CD4-positive, alpha-beta memory T cell (primary cell): Measurements from ENCODE around the gene OR6A2. TPM values are rescaled to one million over a fixed set of nuclear protein-coding genes. Genes with fewer than 3 reads are reported as not detected.

Experiments used
- CTCF ChIA-PET: fragments of 350-600 bp; sonication (Branson Sonifier 250); formaldehyde crosslinking; loops from one replicate; lab custom pipeline; 2021; ENCODE audit warnings: inconsistent platforms; ENCODE audit not compliant: partially characterized antibody; lab: Charles Lee
- POLR2A ChIA-PET: fragments of 350-600 bp; sonication (Branson Sonifier 250); formaldehyde crosslinking; loops from one replicate; lab custom pipeline; 2021; ENCODE audit not compliant: partially characterized antibody; lab: Charles Lee
- DNase-seq, 5 donors: peaks; one replicate each; pipeline versions ENCODE4 v3.0.0 to v3.0.0-alpha.2; 2020 to 2022; ENCODE audit warnings: mixed read lengths in 1 of 5
- H3K27ac ChIP-seq: one replicate; pipeline ENCODE4 v1.7.0; 2013; ENCODE audit warnings: low read depth, low read length
- H3K27me3 ChIP-seq: 2 replicates; pipeline ENCODE4 v1.7.0; 2013; ENCODE audit warnings: mild to moderate bottlenecking, low read length, moderate library complexity; ENCODE audit not compliant: insufficient read depth
- H3K36me3 ChIP-seq: 2 replicates; pipeline ENCODE4 v1.7.0; 2013; ENCODE audit warnings: mild to moderate bottlenecking, low read length, moderate library complexity; ENCODE audit not compliant: insufficient read depth
- H3K4me1 ChIP-seq: 2 replicates; pipeline ENCODE4 v1.7.0; 2013; ENCODE audit warnings: mild to moderate bottlenecking, low read length, moderate library complexity; ENCODE audit not compliant: insufficient read depth
- H3K4me3 ChIP-seq, 2 donors: one replicate each; pipeline ENCODE4 v1.7.0; 2013; ENCODE audit warnings: low read length in 2 of 2, mild to moderate bottlenecking in 1 of 2
- H3K9me3 ChIP-seq, 2 donors: one replicate each; pipeline ENCODE4 v1.7.0; 2013; ENCODE audit warnings: low read length in 2 of 2, control low read depth in 1 of 2; ENCODE audit not compliant: control insufficient read depth in 1 of 2
- H3K27ac Mint-ChIP-seq, 7 donors: one replicate each; pipeline ENCODE4 v1.8.0; 2020 to 2021; ENCODE audit warnings: mixed read lengths in 7 of 7, mild to moderate bottlenecking in 6 of 7, inconsistent platforms in 3 of 7, moderate library complexity in 3 of 7
- H3K27me3 Mint-ChIP-seq, 2 donors: one replicate each; pipeline ENCODE4 v1.8.0; 2020 to 2021; ENCODE audit warnings: mixed read lengths in 2 of 2
- H3K36me3 Mint-ChIP-seq, 2 donors: one replicate each; pipeline ENCODE4 v1.8.0; 2020 to 2021; ENCODE audit warnings: mixed read lengths in 2 of 2, inconsistent platforms in 1 of 2, mild to moderate bottlenecking in 1 of 2
- H3K4me1 Mint-ChIP-seq, 4 donors: one replicate each; pipeline ENCODE4 v1.8.0; 2020 to 2021; ENCODE audit warnings: mixed read lengths in 4 of 4, mild to moderate bottlenecking in 1 of 4
- H3K4me3 Mint-ChIP-seq, 8 donors: one replicate each; pipeline ENCODE4 v1.8.0; 2020 to 2021; ENCODE audit warnings: mixed read lengths in 8 of 8, mild to moderate bottlenecking in 7 of 8, moderate library complexity in 6 of 8, inconsistent platforms in 3 of 8
- H3K9me3 Mint-ChIP-seq, 8 donors: one replicate each; pipeline ENCODE4 v1.8.0; 2020 to 2021; ENCODE audit warnings: mixed read lengths in 8 of 8, mild to moderate bottlenecking in 5 of 8, inconsistent platforms in 3 of 8, moderate library complexity in 1 of 8
- intact Hi-C: fragments of 100-400 bp; cut with micrococcal nuclease; formaldehyde crosslinking; loops from one replicate; pipeline ENCODE4 v1.15.1; 2023
- polyA plus RNA-seq, 2 donors: library from polyadenylated mRNA; unstranded; fragments of 300-500 nt; fragmentation: Illumina TruSeq; gene quantifications; one replicate each; pipeline ENCODE4 v1.2.3, GENCODE V29; 2021
- total RNA-seq, 2 experiments: library from RNA; stranded (reverse); gene quantifications; one replicate each; pipeline ENCODE4 v1.2.3, GENCODE V29; 2021

The OR6A2 gene
- total and polyA plus RNA-seq, 4 experiments from 2014 or later, result not detected

DNA sequence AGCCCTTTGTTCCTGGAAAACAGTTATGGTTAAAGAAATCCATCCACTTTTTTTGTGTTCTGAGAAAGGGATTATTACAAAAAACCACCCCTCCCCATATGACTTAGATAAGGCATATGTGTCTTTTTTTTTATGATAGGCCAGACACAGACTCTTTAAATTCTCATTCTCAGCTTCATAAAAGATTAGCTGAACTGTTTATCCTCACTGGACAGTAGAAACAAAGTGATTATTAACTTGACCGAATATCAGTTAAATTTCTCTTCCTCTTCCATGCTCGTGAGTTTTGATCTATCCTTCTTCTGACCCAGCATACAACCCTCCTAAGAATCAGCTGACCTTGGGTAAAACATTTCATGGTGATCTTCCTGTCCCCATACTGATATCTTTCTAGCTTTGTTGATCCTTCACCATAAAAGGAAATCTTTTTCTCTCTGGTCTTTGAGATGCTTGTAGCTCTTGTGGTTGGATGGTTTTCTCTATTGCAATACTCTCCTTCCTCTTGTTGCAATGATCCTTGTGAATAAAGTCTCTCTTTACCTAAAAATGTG lies 53.9 kb downstream of the OR6A2 start:
- ChIA-PET POLR2A (interaction anchor here (0.7 to 5.0 kb wide), 16 partner anchors 10 to 355 kb away, joined by 3 to 82 read pairs (median 6); partner anchors contain the start of genes ARFIP2, MRPL17, SMPD1 and TAF10), CTCF (interaction anchor here (0.8 to 18.3 kb wide), 17 partner anchors 5 to 240 kb away, joined by 3 to 730 read pairs (median 5); partner anchors contain the start of genes ILK, MRPL17, RRP8 and TPP1)
- no peaks in the 10 kb centered on the region for H3K9me3 Mint-ChIP-seq
- no peaks in the 10 kb centered on the region for H3K27me3 Mint-ChIP-seq
- H3K4me1 ChIP-seq, result peaks cover 54% of the 10 kb centered on the region
- no peak overlapping the region for H3K27ac Mint-ChIP-seq
- no peaks in the 10 kb centered on the region for H3K27me3 ChIP-seq
- H3K4me1 Mint-ChIP-seq, result peaks cover 35 to 42% (median 36%) of the 10 kb centered on the region in 4 donors
- H3K9me3 ChIP-seq, result no peaks in the 10 kb centered on the region
- H3K27ac ChIP-seq, result peak overlapping the region; percentile 79
- intact Hi-C loops, result loop anchor here (1.0 to 2.0 kb wide), 3 partner anchors 7 to 133 kb away; partner anchors contain the start of gene TAF10
- H3K4me3 ChIP-seq, result peak overlapping the region; percentile 60 to 75
- H3K36me3 Mint-ChIP-seq, result peaks cover 16 to 25% of the 10 kb centered on the region in 2 donors
- DNase-seq, result peak in 1 of 5 donors; percentile 19
- no peaks in the 10 kb centered on the region for H3K36me3 ChIP-seq
- H3K4me3 Mint-ChIP-seq, result no peak overlapping the region

- Mint-ChIP-seq H3K9me3 (no peaks in the 10 kb centered on the region), H3K27me3 (no peaks in the 10 kb centered on the region), H3K4me3 (no peak overlapping the region), H3K36me3 (peaks cover 18 to 25% of the 10 kb centered on the region in 2 donors), H3K4me1 (peaks cover 35 to 44% (median 39%) of the 10 kb centered on the region in 4 donors), H3K27ac (no peak overlapping the region)
- H3K4me1 ChIP-seq, result peaks cover 60% of the 10 kb centered on the region
- POLR2A ChIA-PET, result interaction anchor here (0.9 to 5.0 kb wide), 11 partner anchors 9 to 342 kb away, joined by 3 to 82 read pairs (median 12); partner anchors contain the start of genes ARFIP2, MRPL17, TAF10 and TIMM10B
- H3K27me3 ChIP-seq, result no peaks in the 10 kb centered on the region
- H3K9me3 ChIP-seq, result no peaks in the 10 kb centered on the region
- peak overlapping the region; percentile 60 to 75 for H3K4me3 ChIP-seq
- intact Hi-C loops, result no loop called here
- no peak for DNase-seq
- CTCF ChIA-PET, result interaction anchor here (0.8 to 18.3 kb wide), 11 partner anchors 4 to 240 kb away, joined by 3 to 730 read pairs (median 5); partner anchors contain the start of gene TPP1
- H3K36me3 ChIP-seq, result peaks cover under 1% of the 10 kb centered on the region
- peak overlapping the region; percentile 79 for H3K27ac ChIP-seq
Measured at GRCh38 chr11:6745018-6745417, 54.5 kb downstream of the OR6A2 start.

- Mint-ChIP-seq H3K36me3 (peaks cover 34 to 36% of the 10 kb centered on the region in 2 donors), H3K9me3 (no peaks in the 10 kb centered on the region), H3K27ac (peak overlapping the region in 4 of 7 donors; percentile 92 to 96 (median 94)), H3K4me1 (peaks cover 44 to 54% (median 50%) of the 10 kb centered on the region in 4 donors), H3K27me3 (no peaks in the 10 kb centered on the region), H3K4me3 (no peak overlapping the region)
- no peaks in the 10 kb centered on the region for H3K27me3 ChIP-seq
- no peaks in the 10 kb centered on the region for H3K9me3 ChIP-seq
- POLR2A ChIA-PET, result interaction anchor here (0.8 to 2.5 kb wide), 3 partner anchors 10 to 20 kb away, joined by 3 to 9 read pairs (median 5); no protein-coding TSS in a partner anchor
- intact Hi-C loops, result loop anchor here (2.0 kb wide), 1 partner anchor 15 kb away; no protein-coding TSS in a partner anchor
- no peak for DNase-seq
- peak overlapping the region; percentile 79 for H3K27ac ChIP-seq
- peak overlapping the region; percentile 22 to 60 for H3K4me3 ChIP-seq
- H3K4me1 ChIP-seq, result peaks cover 63% of the 10 kb centered on the region
- CTCF ChIA-PET, result interaction anchor here (1.1 to 18.3 kb wide), 3 partner anchors 11 to 40 kb away, joined by 3 to 730 read pairs (median 5); no protein-coding TSS in a partner anchor
- peaks cover 3% of the 10 kb centered on the region for H3K36me3 ChIP-seq
Measured at GRCh38 chr11:6742260-6742659, 57.2 kb downstream of the OR6A2 start.

Other genes starting within 250 kb of the OR6A2 start
- gene RRP8, start 196.1 kb downstream of the OR6A2 start, total RNA-seq, result 10 to 100 TPM; 29.9 to 36.0 TPM
- 10 to 100 TPM; 19.5 to 28.4 TPM for gene RRP8, start 196.1 kb downstream of the OR6A2 start, polyA plus RNA-seq
- gene ILK, start 195.9 kb downstream of the OR6A2 start, total RNA-seq, result 100 to 1,000 TPM; 131 to 132 TPM
- gene ILK, start 195.9 kb downstream of the OR6A2 start, polyA plus RNA-seq, result 100 to 1,000 TPM; 121 to 129 TPM
- 100 to 1,000 TPM; 116 to 120 TPM for gene TAF10, start 187.5 kb downstream of the OR6A2 start, total RNA-seq
- 100 to 1,000 TPM; 171 to 367 TPM for gene TAF10, start 187.5 kb downstream of the OR6A2 start, polyA plus RNA-seq
- 100 to 1,000 TPM; 194 to 198 TPM for gene TPP1, start 180.3 kb downstream of the OR6A2 start, total RNA-seq
- gene TPP1, start 180.3 kb downstream of the OR6A2 start, polyA plus RNA-seq, result 100 to 1,000 TPM; 103 to 144 TPM
- 1 to 10 TPM; 6.4 to 6.7 TPM for gene DCHS1, start 143.9 kb downstream of the OR6A2 start, total RNA-seq
- gene DCHS1, start 143.9 kb downstream of the OR6A2 start, polyA plus RNA-seq, result 1 to 10 TPM in 1 of 2 donors, under 1 TPM in 1; 0.47 to 2.5 TPM
- 10 to 100 TPM; 33.4 to 36.9 TPM for gene MRPL17, start 116.3 kb downstream of the OR6A2 start, total RNA-seq
- gene MRPL17, start 116.3 kb downstream of the OR6A2 start, polyA plus RNA-seq, result 10 to 100 TPM; 12.7 to 42.6 TPM
- not detected for gene OR2AG2, start 27.7 kb downstream of the OR6A2 start, total RNA-seq
- not detected for gene OR2AG2, start 27.7 kb downstream of the OR6A2 start, polyA plus RNA-seq
- gene OR2AG1, start 16.7 kb downstream of the OR6A2 start, total RNA-seq, result not detected
- not detected for gene OR2AG1, start 16.7 kb downstream of the OR6A2 start, polyA plus RNA-seq
- not detected for gene OR10A5, start 46.0 kb upstream of the OR6A2 start, total RNA-seq
- not detected for gene OR10A5, start 46.0 kb upstream of the OR6A2 start, polyA plus RNA-seq
- gene OR10A2, start 63.4 kb upstream of the OR6A2 start, total RNA-seq, result not detected
- not detected for gene OR10A2, start 63.4 kb upstream of the OR6A2 start, polyA plus RNA-seq
- gene OR10A4, start 76.9 kb upstream of the OR6A2 start, total RNA-seq, result not detected
- not detected for gene OR10A4, start 76.9 kb upstream of the OR6A2 start, polyA plus RNA-seq
- not detected for gene OR2D2, start 92.8 kb upstream of the OR6A2 start, total RNA-seq
- gene OR2D2, start 92.8 kb upstream of the OR6A2 start, polyA plus RNA-seq, result not detected
- gene OR2D3, start 121.3 kb upstream of the OR6A2 start, total RNA-seq, result not detected
- not detected for gene OR2D3, start 121.3 kb upstream of the OR6A2 start, polyA plus RNA-seq
- not detected for gene ZNF215, start 126.7 kb upstream of the OR6A2 start, total RNA-seq
- gene ZNF215, start 126.7 kb upstream of the OR6A2 start, polyA plus RNA-seq, result not detected
- not detected for gene ZNF214, start 220.7 kb upstream of the OR6A2 start, total RNA-seq
- gene ZNF214, start 220.7 kb upstream of the OR6A2 start, polyA plus RNA-seq, result not detected
- gene NLRP14, start 220.8 kb upstream of the OR6A2 start, total RNA-seq, result not detected
- not detected for gene NLRP14, start 220.8 kb upstream of the OR6A2 start, polyA plus RNA-seq